ENCODE measurements around the gene OPN5.

Gene OPN5

GRCh38 chr6:47854971-47855370 is 73.1 kb downstream of the OPN5 start:
- Histone ChIP-seq H3F3A (ENCODE audit: insufficient read depth) (no peaks in the 10 kb centered on the region), H3K36me3 (ENCODE audit: low read length) (no peaks in the 10 kb centered on the region), H3K9me3 (ENCODE audit: insufficient read depth, low read length) (no peaks in the 10 kb centered on the region), H3K9ac (ENCODE audit: low read length) (no peak overlapping the region), H3K27me3 (ENCODE audit: low read length) (no peaks in the 10 kb centered on the region), H3K27ac (ENCODE audit: low read depth, low read length) (no peak overlapping the region), H4K20me1 (ENCODE audit: low read depth, low read length) (no peaks in the 10 kb centered on the region), H3K4me2 (ENCODE audit: low read depth, low read length, poor library complexity, severe bottlenecking) (no peak overlapping the region), H3K4me3 (ENCODE audit: insufficient read depth, low read length, poor library complexity, severe bottlenecking) (no peak overlapping the region), H3K79me2 (ENCODE audit: insufficient read depth, low read length) (no peaks in the 10 kb centered on the region), H2AFZ (ENCODE audit: low read depth, low read length, severe bottlenecking) (no peak overlapping the region), H3K9me2 (replicated peaks; ENCODE audit: insufficient read depth, low read length) (no peaks in the 10 kb centered on the region)
- no peak for TF ChIP-seq CTCF (IDR thresholded peaks at IDR 0.05; ENCODE audit: insufficient read depth, low read length, poor library complexity, severe bottlenecking)
- no peak for TF ChIP-seq EZH2phosphoT487 (conservative IDR thresholded peaks at IDR 0.05; ENCODE audit: low read length)

GRCh38 chr6:47859175-47859574 is 77.3 kb downstream of the OPN5 start:
- H3K36me3 ChIP-seq (ENCODE audit: low read length) = no peaks in the 10 kb centered on the region
- no peak overlapping the region for H2AFZ ChIP-seq (ENCODE audit: low read depth, low read length, severe bottlenecking)
- no peaks in the 10 kb centered on the region for H4K20me1 ChIP-seq (ENCODE audit: low read depth, low read length)
- no peaks in the 10 kb centered on the region for H3K9me3 ChIP-seq (ENCODE audit: insufficient read depth, low read length)
- H3K9ac ChIP-seq (ENCODE audit: low read length) = no peak overlapping the region
- H3F3A ChIP-seq (ENCODE audit: insufficient read depth) = no peaks in the 10 kb centered on the region
- no peaks in the 10 kb centered on the region for H3K9me2 ChIP-seq (replicated peaks; ENCODE audit: insufficient read depth, low read length)
- no peaks in the 10 kb centered on the region for H3K79me2 ChIP-seq (ENCODE audit: insufficient read depth, low read length)
- H3K27ac ChIP-seq (ENCODE audit: low read depth, low read length) = no peak overlapping the region
- H3K27me3 ChIP-seq (ENCODE audit: low read length) = no peaks in the 10 kb centered on the region
- H3K4me3 ChIP-seq (ENCODE audit: insufficient read depth, low read length, poor library complexity, severe bottlenecking) = no peak overlapping the region
- no peak overlapping the region for H3K4me2 ChIP-seq (ENCODE audit: low read depth, low read length, poor library complexity, severe bottlenecking)
- no peak for TF ChIP-seq CTCF (IDR thresholded peaks at IDR 0.05; ENCODE audit: insufficient read depth, low read length, poor library complexity, severe bottlenecking)
- TF ChIP-seq EZH2phosphoT487 (conservative IDR thresholded peaks at IDR 0.05; ENCODE audit: low read length) = no peak

DNA sequence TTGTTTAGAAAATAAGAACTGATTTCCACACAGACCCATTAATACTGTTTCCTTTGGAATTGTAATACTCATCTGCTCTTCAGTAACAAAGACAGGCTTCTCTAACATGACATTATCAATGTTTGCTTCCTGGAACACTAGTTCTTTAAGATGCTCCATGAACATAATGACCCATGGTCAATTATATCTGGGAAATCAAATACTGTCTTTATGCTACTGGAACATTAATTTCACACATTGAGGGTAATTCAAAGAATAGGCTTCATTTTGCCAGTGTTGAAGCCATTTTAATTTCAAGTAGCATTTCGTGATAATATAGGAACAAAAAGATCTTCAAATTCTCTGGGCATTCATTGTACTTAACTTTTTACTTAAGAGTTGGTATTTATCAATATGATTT is 80.9 kb downstream of the OPN5 start:
- Histone ChIP-seq H3F3A (ENCODE audit: insufficient read depth) (no peaks in the 10 kb centered on the region), H3K9me3 (ENCODE audit: insufficient read depth, low read length) (no peaks in the 10 kb centered on the region), H3K4me3 (ENCODE audit: insufficient read depth, low read length, poor library complexity, severe bottlenecking) (no peak overlapping the region), H4K20me1 (ENCODE audit: low read depth, low read length) (no peaks in the 10 kb centered on the region), H3K79me2 (ENCODE audit: insufficient read depth, low read length) (no peaks in the 10 kb centered on the region), H2AFZ (ENCODE audit: low read depth, low read length, severe bottlenecking) (no peak overlapping the region), H3K27me3 (ENCODE audit: low read length) (no peaks in the 10 kb centered on the region), H3K9me2 (replicated peaks; ENCODE audit: insufficient read depth, low read length) (no peaks in the 10 kb centered on the region), H3K9ac (ENCODE audit: low read length) (no peak overlapping the region), H3K36me3 (ENCODE audit: low read length) (no peaks in the 10 kb centered on the region), H3K4me2 (ENCODE audit: low read depth, low read length, poor library complexity, severe bottlenecking) (no peak overlapping the region), H3K27ac (ENCODE audit: low read depth, low read length) (no peak overlapping the region)
- TF ChIP-seq CTCF (IDR thresholded peaks at IDR 0.05; ENCODE audit: insufficient read depth, low read length, poor library complexity, severe bottlenecking) = no peak
- no peak for TF ChIP-seq EZH2phosphoT487 (conservative IDR thresholded peaks at IDR 0.05; ENCODE audit: low read length)

GRCh38 chr6:47865206-47865605 is 83.4 kb downstream of the OPN5 start:
- H4K20me1 ChIP-seq (ENCODE audit: low read depth, low read length) = no peaks in the 10 kb centered on the region
- no peaks in the 10 kb centered on the region for H3K36me3 ChIP-seq (ENCODE audit: low read length)
- no peaks in the 10 kb centered on the region for H3K27me3 ChIP-seq (ENCODE audit: low read length)
- H3F3A ChIP-seq (ENCODE audit: insufficient read depth) = no peaks in the 10 kb centered on the region
- H3K27ac ChIP-seq (ENCODE audit: low read depth, low read length) = no peak overlapping the region
- H3K79me2 ChIP-seq (ENCODE audit: insufficient read depth, low read length) = no peaks in the 10 kb centered on the region
- no peaks in the 10 kb centered on the region for H3K9me3 ChIP-seq (ENCODE audit: insufficient read depth, low read length)
- no peak overlapping the region for H3K9ac ChIP-seq (ENCODE audit: low read length)
- H3K4me2 ChIP-seq (ENCODE audit: low read depth, low read length, poor library complexity, severe bottlenecking) = no peak overlapping the region
- H3K9me2 ChIP-seq (replicated peaks; ENCODE audit: insufficient read depth, low read length) = no peaks in the 10 kb centered on the region
- H3K4me3 ChIP-seq (ENCODE audit: insufficient read depth, low read length, poor library complexity, severe bottlenecking) = no peak overlapping the region
- TF ChIP-seq CTCF (IDR thresholded peaks at IDR 0.05; ENCODE audit: insufficient read depth, low read length, poor library complexity, severe bottlenecking) (no peak), EZH2phosphoT487 (conservative IDR thresholded peaks at IDR 0.05; ENCODE audit: low read length) (no peak)
- no peak overlapping the region for H2AFZ ChIP-seq (ENCODE audit: low read depth, low read length, severe bottlenecking)
